KG1 (cell line): ENCODE measurements around the gene AEN.

Experiments
- DNase-seq: peaks from one replicate; lab custom pipeline; 2025; lab: John Stamatoyannopoulos, UW

The AEN gene

GRCh38 chr15:88678755-88679154 lies 57.6 kb downstream of the AEN start:
- DNase-seq = no peak

- DNase-seq = no peak
Observed at GRCh38 chr15:88680241-88681001, 59.3 kb downstream of the AEN start.

- DNase-seq = no peak
Observed at GRCh38 chr15:88681610-88682221, 60.6 kb downstream of the AEN start.
